WI38 (cell line): ENCODE measurements around the gene SZRD1.

Source experiments
- H3K4me3 ChIP-seq: 2 replicates; pipeline ENCODE4 v1.5.1; 2011; ENCODE audit warnings: low read depth, mild to moderate bottlenecking, control low read depth, low read length
- TF ChIP-seq, protein P1 (sequence below): IDR thresholded peaks from 2 replicates; pipeline ENCODE4 v1.5.1; 2012; ENCODE audit warnings: low read depth, mild to moderate bottlenecking, control low read depth, low read length

SZRD1 gene

DNA sequence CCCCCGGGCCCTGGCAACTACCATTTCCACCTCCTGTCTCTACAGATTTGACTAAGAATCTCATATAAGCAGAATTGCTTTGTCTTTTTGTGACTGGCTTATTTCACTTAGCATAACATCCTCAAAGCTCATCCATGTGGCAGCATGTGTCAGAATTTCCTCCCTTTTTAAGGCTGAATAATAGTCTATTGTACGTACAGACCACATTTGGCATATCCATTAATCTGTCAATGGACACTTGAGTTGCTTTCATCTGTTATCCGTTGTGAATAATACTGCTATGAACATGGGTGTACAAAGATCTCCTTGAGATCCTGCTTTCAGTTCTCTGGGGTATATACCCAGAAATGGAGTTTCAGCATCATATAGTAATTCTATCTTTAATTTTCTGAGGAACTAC lies 46.1 kb downstream of the SZRD1 start:
- TF ChIP-seq, protein P1, sequence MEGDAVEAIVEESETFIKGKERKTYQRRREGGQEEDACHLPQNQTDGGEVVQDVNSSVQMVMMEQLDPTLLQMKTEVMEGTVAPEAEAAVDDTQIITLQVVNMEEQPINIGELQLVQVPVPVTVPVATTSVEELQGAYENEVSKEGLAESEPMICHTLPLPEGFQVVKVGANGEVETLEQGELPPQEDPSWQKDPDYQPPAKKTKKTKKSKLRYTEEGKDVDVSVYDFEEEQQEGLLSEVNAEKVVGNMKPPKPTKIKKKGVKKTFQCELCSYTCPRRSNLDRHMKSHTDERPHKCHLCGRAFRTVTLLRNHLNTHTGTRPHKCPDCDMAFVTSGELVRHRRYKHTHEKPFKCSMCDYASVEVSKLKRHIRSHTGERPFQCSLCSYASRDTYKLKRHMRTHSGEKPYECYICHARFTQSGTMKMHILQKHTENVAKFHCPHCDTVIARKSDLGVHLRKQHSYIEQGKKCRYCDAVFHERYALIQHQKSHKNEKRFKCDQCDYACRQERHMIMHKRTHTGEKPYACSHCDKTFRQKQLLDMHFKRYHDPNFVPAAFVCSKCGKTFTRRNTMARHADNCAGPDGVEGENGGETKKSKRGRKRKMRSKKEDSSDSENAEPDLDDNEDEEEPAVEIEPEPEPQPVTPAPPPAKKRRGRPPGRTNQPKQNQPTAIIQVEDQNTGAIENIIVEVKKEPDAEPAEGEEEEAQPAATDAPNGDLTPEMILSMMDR = no peak
- H3K4me3 ChIP-seq = no peak overlapping the region

- TF ChIP-seq, protein P1 = no peak
- H3K4me3 ChIP-seq = no peak overlapping the region
Measured at GRCh38 chr1:16418823-16419425, 51.9 kb downstream of the SZRD1 start.

- H3K4me3 ChIP-seq = no peak overlapping the region
- TF ChIP-seq, protein P1 = no peak
Measured at GRCh38 chr1:16420424-16421118, 53.5 kb downstream of the SZRD1 start.

GRCh38 chr1:16421201-16421600 lies 54.2 kb downstream of the SZRD1 start:
- no peak overlapping the region for H3K4me3 ChIP-seq
- TF ChIP-seq, protein P1 = no peak

DNA sequence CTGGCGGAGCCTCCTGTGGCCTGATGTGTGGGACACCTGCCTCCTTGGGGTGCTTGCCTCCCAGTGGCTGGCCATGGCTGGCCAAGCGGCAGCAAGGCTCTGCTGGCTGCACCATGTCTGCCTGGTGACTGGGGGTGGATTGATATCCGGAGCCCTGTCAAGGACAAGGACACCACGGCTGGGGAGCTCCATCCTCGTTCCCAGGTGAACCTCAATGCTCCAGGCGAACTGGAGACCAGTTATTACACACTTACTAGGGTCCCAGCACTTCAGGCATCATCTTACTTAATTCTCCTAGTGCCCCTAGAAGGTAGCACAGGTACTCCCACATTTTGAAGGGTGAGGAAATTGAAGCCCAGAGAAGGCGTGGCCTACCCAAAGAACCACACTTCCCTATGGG lies 55.0 kb downstream of the SZRD1 start:
- TF ChIP-seq, protein P1 = no peak
- H3K4me3 ChIP-seq = no peak overlapping the region

DNA sequence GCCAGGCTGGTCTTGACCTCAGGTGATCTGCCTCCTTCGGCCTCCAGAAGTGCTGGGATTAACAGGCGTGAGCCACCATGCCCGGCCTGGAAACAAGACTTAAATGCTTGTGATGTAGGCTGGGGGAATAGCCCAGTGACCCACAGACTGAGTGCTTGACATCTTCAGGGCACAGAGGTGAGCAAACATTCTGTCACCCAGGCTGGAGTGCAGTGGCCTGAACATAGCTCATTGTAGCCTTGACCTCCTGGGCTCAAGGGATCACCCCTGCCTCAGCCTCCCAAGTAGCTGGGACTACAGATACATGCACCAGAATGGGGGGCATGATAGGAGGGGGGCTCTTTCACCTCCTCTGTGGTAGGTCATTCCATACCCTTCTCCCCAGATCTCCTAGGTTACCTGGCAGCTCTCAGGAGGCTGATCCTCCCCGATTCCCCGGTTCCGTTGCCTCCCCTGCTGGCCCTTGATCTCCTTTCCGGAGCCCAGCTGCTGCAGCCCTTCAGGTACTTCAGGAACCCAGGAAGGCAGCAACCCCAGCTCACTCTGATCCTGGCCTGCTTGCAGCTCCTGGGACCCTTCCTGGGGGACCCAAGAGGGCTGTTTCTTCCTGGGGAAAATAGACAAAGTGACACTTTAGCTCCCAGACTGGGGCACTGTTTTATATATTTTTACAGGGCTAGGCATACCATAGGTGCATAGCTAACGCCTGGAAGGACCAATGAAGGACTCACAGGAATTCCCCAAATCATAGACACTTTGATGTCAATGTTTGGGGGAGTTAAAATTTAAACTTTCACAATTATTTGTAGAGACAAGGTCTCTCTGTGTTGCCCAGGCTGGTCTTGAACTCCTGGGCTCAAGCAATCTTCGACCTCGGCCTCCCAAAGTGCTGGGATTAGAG lies 58.3 kb downstream of the SZRD1 start:
- TF ChIP-seq, protein P1 = no peak
- H3K4me3 ChIP-seq = no peak overlapping the region

GRCh38 chr1:16430606-16431005 lies 63.6 kb downstream of the SZRD1 start:
- H3K4me3 ChIP-seq = no peak overlapping the region
- TF ChIP-seq, protein P1 = no peak
